Stomach (tissue), 9 donors: ENCODE data around the gene TMC2. TPM values are rescaled to one million over a fixed set of nuclear protein-coding genes. Genes with fewer than 3 reads are reported as not detected.

Source experiments
- DNase-seq, 2 donors: peaks; one replicate each; pipeline versions ENCODE4 v3.0.0 to v3.0.0-alpha.2; 2013 to 2019
- H3K27ac ChIP-seq, 5 donors: fragments of 200-600 bp in 4 of 5; sonication (generic) in 4 of 5; one replicate each; pipeline ENCODE4 v1.5.1; 2013 to 2019; ENCODE audit warnings: mild to moderate bottlenecking in 1 of 5, moderate library complexity in 1 of 5
- H3K27me3 ChIP-seq, 3 donors: fragments of 200-600 bp; sonication (generic); one replicate each; pipeline ENCODE4 v1.5.1; 2017 to 2019; ENCODE audit warnings: mixed run types in 1 of 3
- H3K36me3 ChIP-seq, 4 donors: fragments of 200-600 bp; sonication (generic); 1 replicate in 3 of 4; 2 replicates in 1 of 4; pipeline ENCODE4 v1.5.1; 2016 to 2019
- H3K4me1 ChIP-seq, 4 donors: fragments of 200-600 bp; sonication (generic); one replicate each; pipeline ENCODE4 v1.5.1; 2016 to 2019
- H3K4me3 ChIP-seq, 4 donors: fragments of 200-600 bp; sonication (generic) in 3 of 4; one replicate each; pipeline ENCODE4 v1.5.1; 2016 to 2019; ENCODE audit warnings: mild to moderate bottlenecking in 1 of 4
- H3K9me3 ChIP-seq, 4 donors: fragments of 200-600 bp; sonication (generic); one replicate each; pipeline ENCODE4 v1.5.1; 2016 to 2019
- CTCF ChIP-seq, 7 experiments: fragments of 450-650 bp in 4 of 7; fragments of 200-600 bp in 3 of 7; sonication (generic) in 3 of 7; IDR thresholded peaks; one replicate each; pipeline ENCODE4 v1.5.1; 2016 to 2019; ENCODE audit warnings: antibody characterized with exemption in 7 of 7, control low read depth in 2 of 7, mild to moderate bottlenecking in 1 of 7
- EP300 ChIP-seq: sonication (generic); formaldehyde crosslinking; IDR thresholded peaks from one replicate; pipeline ENCODE4 v1.6.1; 2017; ENCODE audit warnings: antibody characterized with exemption
- POLR2A ChIP-seq, 4 donors: fragments of 450-650 bp; IDR thresholded peaks; one replicate each; pipeline ENCODE4 v1.6.1; 2016; ENCODE audit warnings: antibody characterized with exemption in 4 of 4, control low read depth in 2 of 4, mild to moderate bottlenecking in 1 of 4, moderate library complexity in 1 of 4
- POLR2AphosphoS5 ChIP-seq, 3 donors: sonication (generic); formaldehyde crosslinking; IDR thresholded peaks; one replicate each; pipeline ENCODE4 v1.6.1; 2016; ENCODE audit warnings: antibody characterized with exemption in 3 of 3
- WGBS, 5 donors: extraction: QIAGEN DNeasy Blood & Tissue Kit in 3 of 5; methylation state at CpG; one replicate each; pipeline versions ENCODE4 v1.1.5 to v1.1.7; 2013 to 2018; 5-methylcytosine and 5-hydroxymethylcytosine counted together
- intact Hi-C: fragments of 100-400 bp; cut with DNase I; formaldehyde crosslinking; loops from one replicate; pipeline ENCODE4 v1.15.1; 2023; ENCODE audit warnings: low total_unique reads
- polyA plus RNA-seq, 3 donors: library from polyadenylated mRNA; stranded (reverse); fragments of 200-250 nt; gene quantifications; one replicate each; pipeline ENCODE4 v1.2.3, GENCODE V29; 2013
- total RNA-seq, 5 donors: library from RNA; depleted of rRNA; stranded (reverse); fragments of >200 nt; gene quantifications; one replicate each; pipeline versions ENCODE4 v1.1.0 to v1.2.3, GENCODE V29; 2014 to 2016
- donor health status: healthy with polysubstance abuse.
- donor health status: Bipolar disorder and iron deficiency.
- donor health status: healthy.

Gene TMC2
- total and polyA plus RNA-seq, 8 donors: 0.03 TPM; not detected in 7

GRCh38 chr20:2655331-2656116 lies 119.2 kb downstream of the TMC2 start:
- intact Hi-C loops: no loop called here
- TF ChIP-seq POLR2A (IDR thresholded peaks at IDR 0.05): no peak
- no peak for TF ChIP-seq POLR2AphosphoS5 (IDR thresholded peaks at IDR 0.05)
- no peak for TF ChIP-seq EP300
- no peak for TF ChIP-seq CTCF (IDR thresholded peaks at IDR 0.05)
- Histone ChIP-seq H3K9me3 (no peaks in the 10 kb centered on the region), H3K27ac (no peak overlapping the region), H3K4me1 (peaks cover 20 to 42% (median 32%) of the 10 kb centered on the region in 4 donors), H3K4me3 (peak overlapping the region in 1 of 4 donors; percentile 3), H3K27me3 (no peaks in the 10 kb centered on the region), H3K36me3 (peaks cover 53 to 67% (median 66%) of the 10 kb centered on the region in 4 donors)
- no peak for DNase-seq
- 89 to 94% (median 92%) methylated on average over 14 to 17 of the region's 17 CpGs for WGBS, 5 donors

- TF ChIP-seq POLR2AphosphoS5 (IDR thresholded peaks at IDR 0.05) (no peak), EP300 (no peak), POLR2A (IDR thresholded peaks at IDR 0.05) (no peak), CTCF (IDR thresholded peaks at IDR 0.05) (no peak)
- 87 to 95% (median 89%) methylated on average over 9 to 12 of the region's 12 CpGs for WGBS, 5 donors
- no peak overlapping the region for H3K4me3 ChIP-seq
- no peaks in the 10 kb centered on the region for H3K27me3 ChIP-seq
- intact Hi-C loops: no loop called here
- DNase-seq: no peak
- H3K9me3 ChIP-seq: no peaks in the 10 kb centered on the region
- no peak overlapping the region for H3K27ac ChIP-seq
- H3K4me1 ChIP-seq: peaks cover 15 to 34% (median 25%) of the 10 kb centered on the region in 4 donors
- H3K36me3 ChIP-seq: peaks cover 61 to 78% (median 77%) of the 10 kb centered on the region in 4 donors
Measured at GRCh38 chr20:2656471-2657117, 120.2 kb downstream of the TMC2 start.

- peaks cover 15 to 29% (median 29%) of the 10 kb centered on the region in 4 donors for H3K4me1 ChIP-seq
- no peak overlapping the region for H3K27ac ChIP-seq
- H3K36me3 ChIP-seq: peaks cover 68 to 85% (median 83%) of the 10 kb centered on the region in 4 donors
- no peaks in the 10 kb centered on the region for H3K9me3 ChIP-seq
- 59 to 83% (median 70%) methylated on average over 5 of the region's 5 CpGs for WGBS, 5 donors
- no peak overlapping the region for H3K4me3 ChIP-seq
- no peaks in the 10 kb centered on the region for H3K27me3 ChIP-seq
- intact Hi-C loops: no loop called here
- no peak for DNase-seq
- TF ChIP-seq EP300: no peak
- no peak for TF ChIP-seq POLR2A (IDR thresholded peaks at IDR 0.05)
- TF ChIP-seq CTCF (IDR thresholded peaks at IDR 0.05): no peak
- no peak for TF ChIP-seq POLR2AphosphoS5 (IDR thresholded peaks at IDR 0.05)
Measured at GRCh38 chr20:2657241-2657640, 120.9 kb downstream of the TMC2 start.

- Histone ChIP-seq H3K4me3 (no peak overlapping the region), H3K36me3 (peaks cover 70 to 89% (median 88%) of the 10 kb centered on the region in 4 donors), H3K4me1 (peaks cover 15 to 33% (median 33%) of the 10 kb centered on the region in 4 donors), H3K27ac (no peak overlapping the region), H3K9me3 (no peaks in the 10 kb centered on the region), H3K27me3 (no peaks in the 10 kb centered on the region)
- intact Hi-C loops: no loop called here
- DNase-seq: no peak
- 79 to 93% (median 88%) methylated on average over 5 of the region's 5 CpGs for WGBS, 5 donors
- TF ChIP-seq POLR2AphosphoS5 (IDR thresholded peaks at IDR 0.05) (no peak), POLR2A (IDR thresholded peaks at IDR 0.05) (no peak), CTCF (IDR thresholded peaks at IDR 0.05) (no peak), EP300 (no peak)
Measured at GRCh38 chr20:2657674-2658073, 121.3 kb downstream of the TMC2 start.
